A549 (cell line): ENCODE data around the gene SLC7A10. TPM values are rescaled to one million over a fixed set of nuclear protein-coding genes. Genes with fewer than 3 reads are reported as not detected.

ENCODE experiments used
- ATAC-seq, 2 experiments: fragments of 200-7000 bp in 1 of 2; fragments of >200 bp in 1 of 2; cut with Nextera tagmentation in 1 of 2; cut with Tn5 transposase in 1 of 2; 3 replicates each; pipeline versions ENCODE4 v1.8.0 to v1.9.1; 2018 to 2020; ENCODE audit warnings: mild to moderate bottlenecking in 1 of 2, moderate library complexity in 1 of 2
- CTCF ChIA-PET: fragments of 300-600 bp; sonication (Branson Sonifier 250); formaldehyde crosslinking; extraction: SDS; loops from one replicate; lab custom pipeline; 2021; ENCODE audit warnings: antibody characterized with exemption, inconsistent platforms; lab: Yijun Ruan, JAX
- POLR2A ChIA-PET: fragments of 350-600 bp; formaldehyde crosslinking; extraction: SDS; loops from one replicate; lab custom pipeline; 2021; ENCODE audit warnings: antibody characterized with exemption, inconsistent platforms; lab: Yijun Ruan, JAX
- DNase-seq, 2 experiments: peaks; one replicate each; pipeline versions ENCODE4 v3.0.0 to v3.0.0-alpha.2; 2011 to 2016; ENCODE audit warnings: low read depth in 1 of 2, low spot score in 1 of 2
- FAIRE-seq: peaks from 2 replicates; lab custom pipeline; 2011; peaks lifted over from hg19 to GRCh38; lab: Jason Lieb, UNC
- H3K27ac ChIP-seq, 2 experiments: fragments of >200 bp; sonication (Bioruptor Twin); formaldehyde crosslinking; 3 replicates each; pipeline ENCODE4 v1.5.1; 2016 to 2017
- H3K4me1 ChIP-seq: fragments of >200 bp; sonication (Bioruptor Twin); formaldehyde crosslinking; 3 replicates; pipeline ENCODE4 v1.6.1; 2016
- H3K4me2 ChIP-seq: fragments of >200 bp; sonication (Bioruptor Twin); formaldehyde crosslinking; 3 replicates; pipeline ENCODE4 v1.6.1; 2016
- H3K4me3 ChIP-seq: fragments of >200 bp; sonication (Bioruptor Twin); formaldehyde crosslinking; 3 replicates; pipeline ENCODE4 v1.5.1; 2016
- H3K9me3 ChIP-seq: fragments of >200 bp; sonication (Bioruptor Twin); formaldehyde crosslinking; 3 replicates; pipeline ENCODE4 v1.6.1; 2016
- ATOH8 ChIP-seq: fragments of 250-450 bp; sonication (Bioruptor Pico); IDR thresholded peaks from 2 replicates; pipeline ENCODE4 v1.5.0; 2020; ENCODE audit warnings: low read depth, mild to moderate bottlenecking, moderate library complexity
- BHLHE40 ChIP-seq: IDR thresholded peaks from 2 replicates; pipeline ENCODE4 v1.6.1; 2012; ENCODE audit warnings: low read depth, low read length, inconsistent platforms
- CBX2 ChIP-seq: fragments of 200-600 bp; sonication (generic); IDR thresholded peaks from 2 replicates; pipeline ENCODE4 v1.6.1; 2016; ENCODE audit warnings: low read depth, mild to moderate bottlenecking, borderline replicate concordance
- CEBPB ChIP-seq, 2 experiments: fragments of >200 bp in 1 of 2; sonication (Bioruptor Twin) in 1 of 2; formaldehyde crosslinking in 1 of 2; IDR thresholded peaks; 2 replicates each; pipeline ENCODE4 v1.6.1; 2012 to 2016
- CHD2 ChIP-seq: fragments of 150-350 bp; IDR thresholded peaks from 2 replicates; pipeline ENCODE4 v1.6.1; 2014; ENCODE audit warnings: low read length; ENCODE audit not compliant: partially characterized antibody
- E2F6 ChIP-seq: IDR thresholded peaks from 2 replicates; pipeline ENCODE4 v1.6.1; 2012; ENCODE audit warnings: low read depth, borderline replicate concordance
- EHF ChIP-seq: fragments of 250-450 bp; sonication (Bioruptor Pico); IDR thresholded peaks from 2 replicates; pipeline ENCODE4 v1.5.0; 2020; ENCODE audit warnings: mild to moderate bottlenecking
- ESRRA ChIP-seq: fragments of 150-350 bp; IDR thresholded peaks from 2 replicates; pipeline ENCODE4 v1.6.1; 2014; ENCODE audit warnings: mild to moderate bottlenecking, low read length, borderline replicate concordance
- HEYL ChIP-seq: fragments of 250-450 bp; sonication (Bioruptor Pico); IDR thresholded peaks from 2 replicates; pipeline ENCODE4 v1.8.0; 2021; ENCODE audit warnings: mild to moderate bottlenecking, moderate library complexity
- HMGXB4 ChIP-seq: fragments of 250-450 bp; sonication (Bioruptor Pico); IDR thresholded peaks from 2 replicates; pipeline ENCODE4 v1.5.0; 2021; ENCODE audit warnings: mild to moderate bottlenecking, moderate library complexity, borderline replicate concordance
- HOXB13 ChIP-seq: fragments of 250-450 bp; sonication (Bioruptor Pico); IDR thresholded peaks from 2 replicates; pipeline ENCODE4 v1.5.0; 2020; ENCODE audit warnings: low read depth, mild to moderate bottlenecking, moderate library complexity
- NFE2L2 ChIP-seq: fragments of 150-350 bp; conservative IDR thresholded peaks from 2 replicates; pipeline ENCODE4 v1.6.1; 2014; ENCODE audit warnings: low read length
- NPAS2 ChIP-seq: fragments of 250-450 bp; sonication (Bioruptor Pico); IDR thresholded peaks from 2 replicates; pipeline ENCODE4 v1.8.0; 2022; ENCODE audit warnings: mild to moderate bottlenecking, moderate library complexity, borderline replicate concordance
- POLR2AphosphoS2 ChIP-seq: conservative IDR thresholded peaks from 2 replicates; pipeline ENCODE4 v1.6.1; 2012; ENCODE audit warnings: low read length, improper control_type of control experiment, inconsistent platforms
- RAD21 ChIP-seq, 2 experiments: fragments of >200 bp in 1 of 2; sonication (Bioruptor Twin) in 1 of 2; formaldehyde crosslinking in 1 of 2; IDR thresholded peaks in 1 of 2; conservative IDR thresholded peaks in 1 of 2; 2 replicates in 1 of 2; 3 replicates in 1 of 2; pipeline ENCODE4 v1.6.1; 2012 to 2018; ENCODE audit warnings: inconsistent platforms in 1 of 2
- RNF2 ChIP-seq: fragments of 200-600 bp; sonication (generic); IDR thresholded peaks from 2 replicates; pipeline ENCODE4 v1.6.1; 2016; ENCODE audit warnings: low read depth, mild to moderate bottlenecking, antibody characterized with exemption, moderate library complexity, borderline replicate concordance
- TP53 ChIP-seq: fragments of 250-450 bp; sonication (Bioruptor Pico); IDR thresholded peaks from 2 replicates; pipeline ENCODE4 v1.5.0; 2021; ENCODE audit warnings: mild to moderate bottlenecking, moderate library complexity
- USF2 ChIP-seq: fragments of 450-650 bp; IDR thresholded peaks from 2 replicates; pipeline ENCODE4 v1.6.1; 2014; ENCODE audit warnings: antibody characterized with exemption
- ZC3H11A ChIP-seq: fragments of 450-650 bp; IDR thresholded peaks from 2 replicates; pipeline ENCODE4 v1.6.1; 2014; ENCODE audit warnings: antibody characterized with exemption, mild to moderate bottlenecking
- ZNF302 ChIP-seq: fragments of 250-450 bp; sonication (Bioruptor Pico); IDR thresholded peaks from 2 replicates; pipeline ENCODE4 v1.9.0; 2021; ENCODE audit warnings: inconsistent platforms, mild to moderate bottlenecking, moderate library complexity
- ZSCAN20 ChIP-seq: fragments of 250-450 bp; sonication (Bioruptor Pico); IDR thresholded peaks from 2 replicates; pipeline ENCODE4 v1.8.0; 2022; ENCODE audit warnings: mild to moderate bottlenecking, moderate library complexity
- WGBS: methylation state at CpG from one replicate; pipeline ENCODE4 v1.1.6; 2017; ENCODE audit errors: missing lambda C conversion rate; 5-methylcytosine and 5-hydroxymethylcytosine counted together
- polyA plus RNA-seq, 4 experiments: library from polyadenylated mRNA; depleted of rRNA in 3 of 4; stranded (reverse); fragments of >200 nt; fragmentation: RNase III in 1 of 4; extraction: RNeasy Plus Mini Kit Qiagen cat#74134 plus additional on column Dnase treatment in 1 of 4; gene quantifications; 2 replicates in 3 of 4; 3 replicates in 1 of 4; pipeline ENCODE4 v1.2.3, GENCODE V29; 2011 to 2017

Gene SLC7A10
- polyA plus RNA-seq, 2 of the 4 experiments (the other 2 are of a cell fraction), result 0.05 to 0.26 TPM

- no peak for TF ChIP-seq ATOH8 (CRISPR knock-in tag)
- no peak for TF ChIP-seq EHF (CRISPR knock-in tag)
- TF ChIP-seq POLR2AphosphoS2, result no peak
- no peak for TF ChIP-seq BHLHE40
- TF ChIP-seq ZNF302 (CRISPR knock-in tag), result no peak
- no peak for TF ChIP-seq HMGXB4 (CRISPR knock-in tag)
- no peak for TF ChIP-seq USF2
- TF ChIP-seq CBX2, result no peak
- no peak for TF ChIP-seq ESRRA
- TF ChIP-seq E2F6, result no peak
Observed at GRCh38 chr19:33252418-33252962, 26.8 kb upstream of the SLC7A10 start (continued).

GRCh38 chr19:33251526-33252090, 26.0 kb upstream of the SLC7A10 start:
- 66% methylated on average over 17 of the region's 17 CpGs for WGBS
- Histone ChIP-seq H3K4me3 (no peak overlapping the region), H3K4me2 (no peak overlapping the region), H3K27ac (no peak overlapping the region), H3K4me1 (peaks cover 13% of the 10 kb centered on the region), H3K9me3 (no peaks in the 10 kb centered on the region)
- CTCF ChIA-PET, result interaction anchor here (0.9 to 11.5 kb wide), 9 partner anchors 9 to 526 kb away, joined by 3 to 105 read pairs (median 5); partner anchors contain the start of gene CEBPA
- POLR2A ChIA-PET, result interaction anchor here (0.5 kb wide), 1 partner anchor 20 kb away, joined by 3 read pairs; no protein-coding TSS in a partner anchor
- no peak for ATAC-seq
- no peak for DNase-seq
- no peak for FAIRE-seq
- no peak for TF ChIP-seq RAD21 (conservative IDR thresholded peaks at IDR 0.05 in 1 of 2, IDR thresholded peaks at IDR 0.05 in 1 of 2)
- no peak for TF ChIP-seq RNF2
- no peak for TF ChIP-seq TP53 (CRISPR knock-in tag)
- no peak for TF ChIP-seq HOXB13
- TF ChIP-seq CHD2, result no peak
- TF ChIP-seq NFE2L2, result no peak
- TF ChIP-seq ZNF302 (CRISPR knock-in tag), result no peak
- TF ChIP-seq E2F6, result no peak
- TF ChIP-seq NPAS2 (CRISPR knock-in tag), result no peak
- TF ChIP-seq CEBPB (IDR thresholded peaks at IDR 0.05), result no peak
- TF ChIP-seq ZSCAN20 (CRISPR knock-in tag), result no peak

GRCh38 chr19:33251076-33251475, 25.4 kb upstream of the SLC7A10 start:
- TF ChIP-seq CEBPB (IDR thresholded peaks at IDR 0.05) (no peak), HEYL (no peak), ZC3H11A (no peak)
- no peak for DNase-seq
- no peak for FAIRE-seq
- H3K9me3 ChIP-seq, result peaks cover 2% of the 10 kb centered on the region
- ATAC-seq, result no peak
- H3K4me1 ChIP-seq, result peaks cover 13% of the 10 kb centered on the region
- H3K4me2 ChIP-seq, result no peak overlapping the region
- CTCF ChIA-PET, result interaction anchor here (1.0 to 11.5 kb wide), 5 partner anchors 9 to 520 kb away, joined by 3 to 105 read pairs (median 7); no protein-coding TSS in a partner anchor
- no peak overlapping the region for H3K27ac ChIP-seq
- 60% methylated on average over 10 of the region's 12 CpGs for WGBS
- no peak overlapping the region for H3K4me3 ChIP-seq
- POLR2A ChIA-PET, result no interaction called here
